ENCODE data around the gene CKS1B.

DNA sequence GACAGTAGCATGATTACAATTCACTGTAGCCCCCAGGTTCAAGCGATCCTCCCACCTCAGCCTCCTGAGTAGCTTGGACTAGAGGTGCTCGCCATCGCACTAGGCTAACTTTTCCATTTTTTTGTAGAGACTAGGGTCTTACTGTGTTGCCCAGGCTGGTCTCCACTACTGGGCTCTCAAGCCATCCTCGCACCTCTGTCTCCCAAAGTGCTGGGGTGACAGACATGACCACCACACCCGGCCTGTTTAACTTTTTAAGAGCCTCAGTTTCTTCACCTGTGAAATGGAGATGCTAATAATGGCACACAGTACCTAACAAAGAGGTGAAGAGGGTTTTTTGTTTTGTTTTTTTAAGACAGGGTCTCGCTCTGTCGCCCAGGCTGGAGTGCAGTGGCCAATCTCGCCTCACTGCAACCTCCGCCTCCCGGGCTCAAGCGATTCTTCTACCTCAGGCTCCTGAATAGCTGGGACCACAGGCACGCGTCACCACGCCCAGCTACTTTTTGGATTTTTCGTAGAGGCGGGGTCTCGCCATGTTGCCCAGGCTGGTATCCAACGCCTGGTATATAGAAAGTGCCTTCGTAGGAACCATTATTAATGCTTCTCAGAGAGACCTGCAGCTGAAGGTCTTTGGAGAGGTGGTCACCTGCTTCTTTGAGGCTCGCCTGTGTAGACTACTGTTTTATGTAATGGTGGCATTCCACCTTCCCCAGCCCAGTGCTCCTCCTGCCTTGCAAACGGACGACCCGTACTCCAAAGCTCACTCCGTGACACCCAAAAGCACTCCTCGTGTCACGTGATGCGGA lies 38.5 kb upstream of the CKS1B start:
- TF ChIP-seq, protein P1, sequence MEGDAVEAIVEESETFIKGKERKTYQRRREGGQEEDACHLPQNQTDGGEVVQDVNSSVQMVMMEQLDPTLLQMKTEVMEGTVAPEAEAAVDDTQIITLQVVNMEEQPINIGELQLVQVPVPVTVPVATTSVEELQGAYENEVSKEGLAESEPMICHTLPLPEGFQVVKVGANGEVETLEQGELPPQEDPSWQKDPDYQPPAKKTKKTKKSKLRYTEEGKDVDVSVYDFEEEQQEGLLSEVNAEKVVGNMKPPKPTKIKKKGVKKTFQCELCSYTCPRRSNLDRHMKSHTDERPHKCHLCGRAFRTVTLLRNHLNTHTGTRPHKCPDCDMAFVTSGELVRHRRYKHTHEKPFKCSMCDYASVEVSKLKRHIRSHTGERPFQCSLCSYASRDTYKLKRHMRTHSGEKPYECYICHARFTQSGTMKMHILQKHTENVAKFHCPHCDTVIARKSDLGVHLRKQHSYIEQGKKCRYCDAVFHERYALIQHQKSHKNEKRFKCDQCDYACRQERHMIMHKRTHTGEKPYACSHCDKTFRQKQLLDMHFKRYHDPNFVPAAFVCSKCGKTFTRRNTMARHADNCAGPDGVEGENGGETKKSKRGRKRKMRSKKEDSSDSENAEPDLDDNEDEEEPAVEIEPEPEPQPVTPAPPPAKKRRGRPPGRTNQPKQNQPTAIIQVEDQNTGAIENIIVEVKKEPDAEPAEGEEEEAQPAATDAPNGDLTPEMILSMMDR (IDR thresholded peaks at IDR 0.05; ENCODE audit: low read depth, low read length): no peak
- no peak for TF ChIP-seq EZH2phosphoT487 (IDR thresholded peaks at IDR 0.05; ENCODE audit: low read depth)
